ENCODE data around the gene JAKMIP1. TPM values are rescaled to one million over a fixed set of nuclear protein-coding genes. Genes with fewer than 3 reads are reported as not detected.

The JAKMIP1 gene
- polyA plus RNA-seq, 4 donors: 0.09 to 0.14 TPM; not detected in 2

- no peak for DNase-seq (ENCODE audit: low read depth in 4 of 4, low spot score in 3 of 4)
Measured at GRCh38 chr4:6123116-6123515, 77.2 kb downstream of the JAKMIP1 start.

DNA sequence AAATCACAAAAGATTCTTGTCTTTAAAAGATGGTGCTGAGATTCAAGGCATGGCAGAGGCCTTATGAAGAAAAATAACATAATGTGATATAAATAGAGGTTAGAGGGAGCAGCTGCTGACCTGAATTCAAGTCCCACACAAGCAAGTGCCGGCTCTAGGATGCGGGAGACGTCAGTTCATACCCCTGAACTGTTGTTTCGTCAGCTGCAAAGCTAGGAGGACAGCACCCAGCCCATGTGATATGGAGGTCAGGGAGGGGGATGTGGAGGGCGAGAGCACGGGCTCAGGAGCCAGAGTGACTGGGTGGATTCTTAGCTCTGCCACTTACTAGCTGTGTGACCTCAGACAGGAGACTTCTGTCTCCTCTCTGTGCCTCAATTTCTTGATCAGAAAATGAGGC, 77.9 kb downstream of the JAKMIP1 start:
- DNase-seq (ENCODE audit: low read depth in 4 of 4, low spot score in 3 of 4): no peak

DNA sequence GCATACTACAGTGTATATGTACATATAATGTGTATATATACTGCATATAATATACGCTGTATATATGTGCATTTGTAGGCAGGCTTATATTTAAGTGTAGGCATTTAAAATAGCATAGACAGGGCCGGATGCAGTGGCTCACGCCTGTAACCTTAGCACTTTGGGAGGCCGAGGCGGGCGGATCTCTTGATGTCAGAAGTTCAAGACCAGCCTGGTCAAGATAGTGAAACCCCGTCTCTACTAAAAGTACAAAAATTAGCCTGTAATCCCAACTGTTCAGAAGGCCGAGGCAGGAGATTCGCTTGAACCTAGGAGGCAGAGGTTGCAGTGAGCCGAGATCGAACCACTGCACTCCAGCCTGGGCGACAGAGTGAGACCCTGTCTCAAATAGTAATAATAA, 78.4 kb downstream of the JAKMIP1 start:
- DNase-seq (ENCODE audit: low read depth in 4 of 4, low spot score in 3 of 4): no peak

- no peak for DNase-seq (ENCODE audit: low read depth in 4 of 4, low spot score in 3 of 4)
Measured at GRCh38 chr4:6121276-6121850, 79.0 kb downstream of the JAKMIP1 start.

DNA sequence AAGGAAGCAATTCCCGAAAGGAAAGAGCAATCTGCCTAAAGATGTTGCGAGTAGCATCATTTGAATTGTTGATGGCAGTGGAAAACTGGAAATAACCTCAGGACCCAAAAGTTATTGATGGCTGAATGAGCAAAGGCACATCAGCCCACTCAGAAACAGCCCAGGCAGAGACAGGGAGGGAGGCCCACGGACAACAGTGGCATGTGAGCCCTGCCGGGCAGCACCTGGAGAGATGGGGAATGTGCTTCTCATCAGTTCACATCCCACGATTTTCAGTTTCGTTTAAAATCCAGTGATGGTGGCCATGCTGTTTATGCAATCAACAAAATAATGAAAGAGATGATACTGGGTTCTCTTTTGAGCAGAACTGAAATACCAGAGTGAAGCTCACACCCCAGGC, 80.0 kb downstream of the JAKMIP1 start:
- no peak for DNase-seq (ENCODE audit: low read depth in 4 of 4, low spot score in 3 of 4)

GRCh38 chr4:6119507-6120020, 80.8 kb downstream of the JAKMIP1 start:
- no peak for DNase-seq (ENCODE audit: low read depth in 4 of 4, low spot score in 3 of 4)

GRCh38 chr4:6118201-6118600, 82.1 kb downstream of the JAKMIP1 start:
- DNase-seq (ENCODE audit: low read depth in 4 of 4, low spot score in 3 of 4): no peak

- no peak for DNase-seq (ENCODE audit: low read depth in 4 of 4, low spot score in 3 of 4)
Measured at GRCh38 chr4:6116696-6117285, 83.6 kb downstream of the JAKMIP1 start.

DNA sequence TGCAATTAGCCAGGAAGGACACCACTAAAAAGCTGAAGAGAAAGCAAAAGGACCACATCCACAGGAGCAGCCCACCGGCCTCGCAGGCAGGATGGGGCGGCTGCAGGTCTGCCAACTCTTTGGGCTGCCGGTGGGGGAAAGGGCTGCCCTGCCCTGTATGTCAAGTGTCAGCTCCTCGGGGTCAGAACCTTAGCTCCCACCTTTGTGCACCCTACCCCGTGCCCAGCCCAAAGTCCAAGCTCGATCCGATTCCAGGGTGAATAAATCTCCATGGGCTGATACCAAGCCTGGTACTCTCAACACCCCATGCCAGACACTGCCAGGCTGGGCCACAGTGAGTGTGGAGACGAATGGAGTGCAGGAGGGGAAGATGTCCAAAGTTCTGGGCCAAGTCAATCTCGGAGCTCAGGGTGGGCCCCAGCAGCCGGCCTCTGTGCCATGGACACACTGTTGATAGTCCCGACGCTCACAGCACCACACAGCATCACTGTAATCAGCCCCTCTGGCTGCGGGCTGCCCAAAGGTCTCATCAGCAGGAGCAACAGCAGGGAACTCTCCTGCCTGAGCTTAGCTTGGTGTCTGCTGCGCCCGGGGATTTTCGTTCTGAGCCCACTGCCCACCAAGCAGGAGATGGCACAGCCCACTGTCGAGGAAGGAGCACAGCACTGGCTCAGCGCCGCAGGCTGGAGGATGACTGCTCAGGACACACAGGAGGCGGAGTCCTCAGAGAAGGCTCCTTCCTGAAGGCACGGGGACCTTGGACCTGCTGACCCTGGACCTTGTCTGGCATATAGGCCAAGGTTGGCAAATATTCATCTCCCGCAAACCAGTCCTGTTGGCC, 84.4 kb downstream of the JAKMIP1 start:
- DNase-seq (ENCODE audit: low read depth in 4 of 4, low spot score in 3 of 4): no peak

DNA sequence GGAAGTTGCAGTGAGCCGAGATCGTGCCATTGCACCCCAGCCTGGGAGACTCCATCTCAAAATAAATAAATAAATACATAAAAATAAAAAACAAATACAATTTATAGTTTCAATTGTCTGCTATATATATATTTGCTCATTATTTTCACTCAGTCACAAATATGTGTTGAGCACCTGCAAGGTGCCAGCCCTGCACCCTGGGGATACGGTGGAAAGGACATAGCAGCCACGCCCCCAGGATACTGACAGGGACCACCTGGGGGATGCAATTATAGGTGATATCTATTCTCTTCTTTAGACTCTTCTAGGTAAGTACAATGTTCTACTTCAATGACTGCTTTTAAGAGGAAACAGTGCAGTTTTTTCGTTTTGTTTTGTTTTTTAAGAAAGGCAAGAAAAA, 85.0 kb downstream of the JAKMIP1 start:
- DNase-seq (ENCODE audit: low read depth in 4 of 4, low spot score in 3 of 4): no peak

GRCh38 chr4:6114601-6115000, 85.7 kb downstream of the JAKMIP1 start:
- no peak for DNase-seq (ENCODE audit: low read depth in 4 of 4, low spot score in 3 of 4)

- DNase-seq (ENCODE audit: low read depth in 4 of 4, low spot score in 3 of 4): no peak
Measured at GRCh38 chr4:6114181-6114580, 86.2 kb downstream of the JAKMIP1 start.

GRCh38 chr4:6113641-6114040, 86.7 kb downstream of the JAKMIP1 start:
- DNase-seq (ENCODE audit: low read depth in 4 of 4, low spot score in 3 of 4): no peak

DNA sequence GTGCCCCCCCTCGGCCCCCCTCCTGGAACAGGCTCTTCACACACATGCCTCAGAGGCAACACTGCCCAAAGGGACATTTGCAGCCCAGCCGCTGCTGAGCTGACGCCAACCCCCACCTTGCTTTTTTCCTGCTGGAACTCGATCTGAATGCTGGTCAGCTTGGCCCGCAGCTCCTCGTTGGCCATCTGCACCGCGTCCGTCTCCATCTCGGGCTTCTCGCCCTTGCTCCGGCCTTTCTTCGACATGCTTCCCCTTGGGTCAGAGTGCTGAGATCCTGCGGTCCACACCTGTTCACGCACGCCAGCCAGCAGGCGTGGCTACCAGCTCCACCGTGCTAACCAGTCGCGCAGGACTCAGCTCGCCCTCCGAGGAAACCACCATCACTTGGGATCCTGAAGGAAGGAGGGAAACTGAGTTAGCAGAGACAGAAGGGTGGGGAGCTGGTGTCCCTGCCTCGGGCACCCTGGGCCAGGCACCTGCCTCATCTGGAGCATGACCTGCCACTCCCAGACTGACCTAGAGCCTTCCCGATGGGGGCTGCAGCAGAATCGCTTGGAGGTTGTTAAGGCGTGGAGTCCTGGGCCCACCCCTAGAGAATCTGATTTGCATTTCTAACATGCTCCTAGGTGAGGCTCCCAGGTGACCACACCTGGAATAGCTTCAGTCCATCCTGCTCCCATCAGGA, 87.6 kb downstream of the JAKMIP1 start:
- no peak for DNase-seq (ENCODE audit: low read depth in 4 of 4, low spot score in 3 of 4)

DNA sequence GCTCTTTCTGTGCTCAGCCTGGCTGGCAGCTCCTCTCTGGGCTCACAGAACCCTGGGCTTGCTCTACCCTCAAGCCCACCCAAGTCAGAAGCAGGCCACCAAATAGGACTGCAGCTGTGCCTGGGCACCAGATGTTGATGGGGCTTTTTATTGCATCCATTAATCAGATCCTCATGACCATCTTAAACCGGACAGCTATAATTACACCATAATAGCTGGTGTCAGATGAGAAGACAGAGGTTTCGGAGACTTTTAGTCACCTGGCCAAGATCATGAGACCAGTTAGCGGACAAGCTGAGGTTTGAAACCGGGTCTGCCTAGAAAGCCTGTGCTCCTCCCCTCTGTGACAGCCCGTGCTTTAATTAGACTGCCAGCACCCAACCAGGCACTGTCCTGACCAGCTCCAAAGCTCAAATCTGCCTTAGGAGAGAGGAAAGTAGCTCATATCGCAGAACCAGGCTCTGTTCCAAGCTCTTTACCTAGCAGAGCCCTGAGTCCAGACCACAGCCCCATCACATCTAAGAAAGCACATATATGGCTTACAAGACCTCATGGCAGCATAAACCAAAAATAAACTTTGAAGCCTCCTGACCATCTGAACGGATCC, 88.9 kb downstream of the JAKMIP1 start:
- no peak for DNase-seq (ENCODE audit: low read depth in 4 of 4, low spot score in 3 of 4)

DNA sequence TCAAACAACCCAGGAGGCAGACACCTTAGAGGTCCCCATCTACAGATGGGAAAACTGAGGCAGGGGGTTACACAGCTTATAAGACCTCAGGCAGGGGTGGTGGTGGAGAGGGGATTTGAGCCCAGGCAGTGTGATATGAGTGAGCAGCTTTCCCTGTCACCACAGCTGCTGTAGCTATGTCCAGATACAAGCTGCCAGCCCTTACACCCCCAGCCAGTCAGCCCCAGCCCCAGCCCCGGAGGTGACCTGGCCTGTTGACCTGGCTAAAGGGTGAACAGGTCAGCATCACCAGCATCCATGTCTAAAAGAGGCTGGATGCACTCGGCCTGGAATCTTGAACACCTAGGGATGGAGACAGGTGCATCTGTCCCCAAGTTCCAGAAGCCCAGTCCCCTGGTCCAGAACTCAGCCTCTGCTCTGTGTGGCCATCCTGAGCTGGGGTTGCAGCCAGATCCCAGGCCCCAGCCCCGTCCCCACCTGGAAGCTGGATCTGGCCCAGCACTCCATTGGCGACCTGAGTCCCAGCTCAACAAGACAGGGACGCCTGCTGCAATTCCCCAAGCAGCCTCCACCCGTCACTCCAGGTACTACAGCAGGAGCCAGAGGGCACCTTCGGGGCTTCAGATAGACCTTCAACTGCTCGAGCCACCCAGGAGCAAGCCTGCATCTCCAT, 89.5 kb downstream of the JAKMIP1 start:
- no peak for DNase-seq (ENCODE audit: low read depth in 4 of 4, low spot score in 3 of 4)

- no peak for DNase-seq (ENCODE audit: low read depth in 4 of 4, low spot score in 3 of 4)
Measured at GRCh38 chr4:6109842-6110560, 90.3 kb downstream of the JAKMIP1 start.

DNA sequence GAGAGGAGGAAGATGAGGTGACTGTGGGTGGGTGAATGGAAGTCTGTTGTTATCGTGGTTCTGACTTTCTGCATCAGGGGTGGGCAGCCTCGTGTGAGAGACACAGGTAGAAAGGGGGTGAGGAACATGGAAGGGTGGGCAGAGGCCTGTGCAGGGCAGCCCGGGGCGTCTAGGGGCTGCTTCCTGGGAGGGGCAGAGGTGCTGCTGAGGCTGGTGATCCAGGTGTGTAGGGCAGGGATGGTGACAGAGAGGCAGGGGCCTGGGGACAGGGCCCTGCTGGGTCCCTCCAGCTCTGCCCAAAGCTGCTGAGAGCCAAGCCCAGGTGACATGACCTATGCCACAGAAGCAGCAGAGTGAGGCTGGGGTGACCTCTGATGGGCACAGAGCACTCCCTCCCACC, 92.5 kb downstream of the JAKMIP1 start:
- no peak for DNase-seq (ENCODE audit: low read depth in 4 of 4, low spot score in 3 of 4)

DNA sequence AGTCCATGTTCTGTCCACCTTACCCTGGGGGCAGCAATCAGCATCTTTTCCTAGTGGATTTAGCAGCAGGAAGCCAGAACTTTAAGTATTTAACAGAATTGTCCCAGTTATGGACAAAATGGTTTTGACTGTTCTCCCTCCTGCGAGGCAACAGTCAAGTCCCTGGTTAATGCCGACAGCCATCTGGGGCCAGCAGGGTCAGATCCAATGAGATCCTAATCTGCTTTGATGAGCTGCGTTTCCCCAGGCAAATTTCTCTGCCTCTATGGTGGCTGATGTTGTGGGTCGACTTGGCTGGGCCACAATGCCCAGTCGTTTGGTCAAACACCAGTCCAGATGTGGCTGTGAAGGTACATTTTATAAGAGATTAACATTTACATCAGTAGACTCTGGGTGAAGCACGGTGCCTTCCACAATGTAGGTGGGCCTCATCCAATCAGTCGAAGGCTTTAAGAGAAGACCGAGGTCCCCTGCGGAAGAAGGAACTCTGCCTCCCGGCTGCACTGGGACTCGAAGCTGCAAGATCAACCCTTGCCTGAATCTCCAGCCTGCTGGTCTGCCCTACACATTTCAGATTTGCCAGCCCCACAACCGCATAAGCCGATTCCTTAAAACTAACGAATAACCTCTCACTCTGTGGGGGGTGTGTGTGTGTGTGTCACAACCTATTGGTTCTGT, 93.1 kb downstream of the JAKMIP1 start:
- DNase-seq (ENCODE audit: low read depth in 4 of 4, low spot score in 3 of 4): no peak
